Measurements from ENCODE around the gene FADS6. TPM values are rescaled to one million over a fixed set of nuclear protein-coding genes. Genes with fewer than 3 reads are reported as not detected.

FADS6 gene
- total RNA-seq, 1 experiment from 2014 or later, result 1.2 TPM

DNA sequence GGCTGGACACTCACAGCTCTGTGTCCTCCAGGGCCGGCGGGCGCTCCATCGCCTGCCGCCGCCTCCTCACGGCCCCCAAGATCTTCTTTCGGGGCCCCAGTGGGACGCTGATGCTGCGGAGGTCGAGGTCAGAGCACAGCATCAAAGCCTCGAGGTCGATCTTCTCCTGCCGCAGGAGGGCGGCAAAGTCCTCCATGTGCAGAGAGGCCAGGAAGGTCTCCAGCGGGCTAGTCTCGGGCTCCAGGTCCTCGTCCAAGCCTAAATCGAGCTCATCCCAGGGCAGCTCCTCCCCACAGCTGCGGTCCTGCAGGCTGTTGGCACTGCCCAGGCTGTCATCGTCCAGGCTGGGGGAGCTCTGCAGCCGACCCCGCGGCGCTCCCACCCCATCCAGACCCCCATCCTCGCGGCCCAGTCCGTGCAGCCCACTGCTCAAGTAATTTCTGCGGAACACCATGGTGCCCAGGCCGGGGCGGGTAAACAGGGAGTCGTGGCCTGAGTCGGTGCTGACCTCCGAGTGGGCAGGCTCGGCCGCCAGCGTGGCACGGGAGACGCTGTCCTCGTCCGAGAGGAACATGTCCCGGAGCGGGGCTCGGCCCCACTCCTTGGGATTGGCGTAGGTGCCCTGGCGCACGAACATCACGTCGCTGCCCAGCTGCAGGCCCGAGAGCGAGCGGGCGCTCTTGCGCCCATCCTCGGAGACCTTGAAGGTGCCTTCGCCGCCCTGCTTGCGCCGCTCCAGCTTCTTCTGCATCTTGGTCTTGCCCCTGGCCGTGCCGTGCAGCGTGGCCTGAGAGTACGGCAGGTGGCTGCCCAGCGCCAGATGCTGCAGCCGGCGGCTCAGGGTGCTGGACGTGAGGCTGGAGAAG is 26.2 kb upstream of the FADS6 start:
- Mint-ChIP-seq H3K27ac (no peak overlapping the region), H3K4me3 (0 out of 5 replicates have a peak overlapping the region, but pooled peaks of 1 of the 2 experiments have one; percentile 7), H3K27me3 (ENCODE audit: low read depth) (peaks cover 52% of the 10 kb centered on the region), H3K36me3 (ENCODE audit: insufficient read depth in 1 of 3, low read depth in 3 of 3) (no peaks in the 10 kb centered on the region; a peak in 1 of 7 replicates), H3K4me1 (peaks cover 18 to 39% of the 10 kb centered on the region in 2 experiments), H3K9me3 (no peaks in the 10 kb centered on the region)
- no peak overlapping the region for H3T11ph ChIP-seq (ENCODE audit: low read length)
- H2AFZ ChIP-seq (ENCODE audit: low read length), result no peak overlapping the region
- no peak overlapping the region for H3K27ac ChIP-seq (ENCODE audit: insufficient read length, low read depth, low read length)
- no peak overlapping the region for H2AK5ac ChIP-seq (ENCODE audit: insufficient read length, low read length)
- no peak overlapping the region for H3K4me2 ChIP-seq (ENCODE audit: insufficient read depth, insufficient read length, low read length)
- no peaks in the 10 kb centered on the region for H3K9me3 ChIP-seq (ENCODE audit: control insufficient read depth, low read depth, low read length)
- DNase-seq, result peak; percentile 86
- H3K4ac ChIP-seq (ENCODE audit: low read depth, low read length), result no peak overlapping the region
- no peaks in the 10 kb centered on the region for H3K79me2 ChIP-seq (ENCODE audit: insufficient read depth, low read length)
- no peaks in the 10 kb centered on the region for H3K4me1 ChIP-seq (ENCODE audit: insufficient read depth, low read length)
- no peak overlapping the region for H3K23ac ChIP-seq (ENCODE audit: insufficient read length, low read depth, low read length)
- H2BK20ac ChIP-seq (ENCODE audit: low read depth, low read length, poor library complexity, severe bottlenecking), result no peak overlapping the region
- no peak overlapping the region for H4K8ac ChIP-seq (replicated peaks; ENCODE audit: insufficient read length, low read depth, low read length)
- H3K18ac ChIP-seq (ENCODE audit: insufficient read length, low read depth, low read length), result no peak overlapping the region
- H2BK15ac ChIP-seq (ENCODE audit: low read depth, low read length), result no peak overlapping the region
- peaks cover 5% of the 10 kb centered on the region for H3K23me2 ChIP-seq (ENCODE audit: insufficient read length, low read depth, low read length, poor library complexity, severe bottlenecking)
- no peak overlapping the region for H3K9ac ChIP-seq (ENCODE audit: extremely low read depth, insufficient read length, low read length)
- no peaks in the 10 kb centered on the region for H4K20me1 ChIP-seq (ENCODE audit: control insufficient read depth, insufficient read depth, insufficient read length)
- TF ChIP-seq, protein P1, sequence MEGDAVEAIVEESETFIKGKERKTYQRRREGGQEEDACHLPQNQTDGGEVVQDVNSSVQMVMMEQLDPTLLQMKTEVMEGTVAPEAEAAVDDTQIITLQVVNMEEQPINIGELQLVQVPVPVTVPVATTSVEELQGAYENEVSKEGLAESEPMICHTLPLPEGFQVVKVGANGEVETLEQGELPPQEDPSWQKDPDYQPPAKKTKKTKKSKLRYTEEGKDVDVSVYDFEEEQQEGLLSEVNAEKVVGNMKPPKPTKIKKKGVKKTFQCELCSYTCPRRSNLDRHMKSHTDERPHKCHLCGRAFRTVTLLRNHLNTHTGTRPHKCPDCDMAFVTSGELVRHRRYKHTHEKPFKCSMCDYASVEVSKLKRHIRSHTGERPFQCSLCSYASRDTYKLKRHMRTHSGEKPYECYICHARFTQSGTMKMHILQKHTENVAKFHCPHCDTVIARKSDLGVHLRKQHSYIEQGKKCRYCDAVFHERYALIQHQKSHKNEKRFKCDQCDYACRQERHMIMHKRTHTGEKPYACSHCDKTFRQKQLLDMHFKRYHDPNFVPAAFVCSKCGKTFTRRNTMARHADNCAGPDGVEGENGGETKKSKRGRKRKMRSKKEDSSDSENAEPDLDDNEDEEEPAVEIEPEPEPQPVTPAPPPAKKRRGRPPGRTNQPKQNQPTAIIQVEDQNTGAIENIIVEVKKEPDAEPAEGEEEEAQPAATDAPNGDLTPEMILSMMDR (conservative IDR thresholded peaks at IDR 0.05), result peak; percentile 58; the same call in 2 of the 3 replicates
- no CpG with 5 or more reads among the region's 67 CpGs for WGBS (ENCODE audit: extremely low coverage, insufficient read length, low lambda C conversion rate)
- H2BK12ac ChIP-seq (ENCODE audit: insufficient read length, low read depth, low read length), result no peak overlapping the region
- no peaks in the 10 kb centered on the region for H3K79me1 ChIP-seq (ENCODE audit: insufficient read depth, low read depth, low read length, poor library complexity, severe bottlenecking)
- no peak overlapping the region for H3K56ac ChIP-seq (ENCODE audit: insufficient read length, low read depth, low read length)
- no peak overlapping the region for H4K91ac ChIP-seq (ENCODE audit: insufficient read length, low read depth, low read length)
- H3K27me3 ChIP-seq (ENCODE audit: insufficient read depth, low read length), result peaks cover 22% of the 10 kb centered on the region
- no peak overlapping the region for H4K5ac ChIP-seq (ENCODE audit: insufficient read length, low read depth, low read length)
- no peak overlapping the region for H2BK120ac ChIP-seq (ENCODE audit: low read depth, low read length, poor library complexity, severe bottlenecking)
- H3K14ac ChIP-seq (ENCODE audit: insufficient read depth, low read length), result no peak overlapping the region
- H2BK5ac ChIP-seq (ENCODE audit: insufficient read length, low read length), result no peak overlapping the region
